HEK293 (cell line): ENCODE data around the gene CHMP1A.

Experiments
- CTCF ChIA-PET: fragments of 350-600 bp; formaldehyde crosslinking; extraction: SDS; loops from one replicate; lab custom pipeline; 2021; ENCODE audit warnings: antibody characterized with exemption; lab: Yijun Ruan, JAX
- POLR2A ChIA-PET: fragments of 300-600 bp; formaldehyde crosslinking; extraction: SDS; loops from one replicate; lab custom pipeline; 2020; ENCODE audit warnings: antibody characterized with exemption, inconsistent platforms; lab: Yijun Ruan, JAX
- H3K27ac ChIP-seq: fragments of 200-500 bp; sonication (Bioruptor generic); 2 replicates; pipeline ENCODE4 v1.5.1; 2014; ENCODE audit warnings: low read depth, low read length, control low read depth, inconsistent platforms; ENCODE audit errors: extremely low read depth
- H3K36me3 ChIP-seq, 2 experiments: fragments of 200-500 bp in 1 of 2; sonication (Bioruptor generic) in 1 of 2; 1 replicate in 1 of 2; 2 replicates in 1 of 2; pipeline ENCODE4 v1.5.1; 2014 to 2017; ENCODE audit warnings: inconsistent platforms in 2 of 2, low read length in 2 of 2; ENCODE audit not compliant: control insufficient read depth in 2 of 2, insufficient read depth in 1 of 2
- H3K4me1 ChIP-seq: fragments of 200-500 bp; sonication (Bioruptor generic); 2 replicates; pipeline ENCODE4 v1.5.1; 2014; ENCODE audit warnings: mild to moderate bottlenecking, low read length, inconsistent platforms; ENCODE audit not compliant: control insufficient read depth, insufficient read depth
- H3K4me3 ChIP-seq: 2 replicates; pipeline ENCODE4 v1.5.1; 2011; ENCODE audit warnings: low read depth, mild to moderate bottlenecking, control low read depth, low read length, moderate library complexity
- H3K9me3 ChIP-seq: fragments of 200-500 bp; sonication (Bioruptor generic); 2 replicates; pipeline ENCODE4 v1.5.1; 2014; ENCODE audit warnings: low read depth, low read length, inconsistent platforms; ENCODE audit not compliant: control insufficient read depth, insufficient read depth
- EGR2 ChIP-seq: fragments of 450-650 bp; formaldehyde crosslinking; IDR thresholded peaks from 2 replicates; pipeline ENCODE4 v1.5.1; 2016; ENCODE audit warnings: low read depth, missing biosample characterization, missing genetic modification characterization
- INSM2 ChIP-seq: fragments of 450-650 bp; formaldehyde crosslinking; IDR thresholded peaks from 2 replicates; pipeline ENCODE4 v1.5.1; 2016; ENCODE audit warnings: missing biosample characterization, missing genetic modification characterization
- MEIS1 ChIP-seq: sonication (generic); formaldehyde crosslinking; IDR thresholded peaks from 2 replicates; pipeline ENCODE4 v1.8.1; 2022; ENCODE audit warnings: missing genetic modification reagents, mild to moderate bottlenecking, borderline replicate concordance
- MYNN ChIP-seq: fragments of 450-650 bp; formaldehyde crosslinking; IDR thresholded peaks from 2 replicates; pipeline ENCODE4 v1.5.1; 2016; ENCODE audit warnings: missing biosample characterization, missing genetic modification characterization, borderline replicate concordance
- PRDM1 ChIP-seq: fragments of 450-650 bp; formaldehyde crosslinking; IDR thresholded peaks from 2 replicates; pipeline ENCODE4; 2016; ENCODE audit warnings: missing biosample characterization, missing genetic modification characterization
- SCRT1 ChIP-seq: fragments of 450-650 bp; formaldehyde crosslinking; IDR thresholded peaks from 2 replicates; pipeline ENCODE4 v1.5.1; 2016; ENCODE audit warnings: missing biosample characterization, missing genetic modification characterization, borderline replicate concordance
- SETDB1 ChIP-seq: IDR thresholded peaks from one replicate; pipeline ENCODE4 v1.6.1; 2017; ENCODE audit warnings: mild to moderate bottlenecking, low read length, moderate library complexity, mixed read lengths; ENCODE audit not compliant: insufficient read length
- YY2 ChIP-seq: fragments of 450-650 bp; formaldehyde crosslinking; IDR thresholded peaks from 2 replicates; pipeline ENCODE4 v1.5.1; 2016; ENCODE audit warnings: missing biosample characterization, missing genetic modification characterization
- ZBTB1 ChIP-seq: fragments of 450-650 bp; formaldehyde crosslinking; IDR thresholded peaks from 2 replicates; pipeline ENCODE4 v1.5.1; 2016; ENCODE audit warnings: missing biosample characterization, missing genetic modification characterization
- ZBTB21 ChIP-seq: fragments of 450-650 bp; formaldehyde crosslinking; IDR thresholded peaks from 2 replicates; pipeline ENCODE4 v1.5.1; 2017; ENCODE audit warnings: missing biosample characterization, missing genetic modification characterization
- ZBTB44 ChIP-seq: fragments of 450-650 bp; IDR thresholded peaks from 2 replicates; pipeline ENCODE4 v1.5.1; 2018; ENCODE audit warnings: missing biosample characterization, mild to moderate bottlenecking, missing genetic modification characterization
- ZFHX2 ChIP-seq: fragments of 450-650 bp; formaldehyde crosslinking; conservative IDR thresholded peaks from 2 replicates; pipeline ENCODE4 v1.5.1; 2016; ENCODE audit warnings: missing biosample characterization, missing genetic modification characterization
- ZFP37 ChIP-seq: fragments of 450-650 bp; formaldehyde crosslinking; IDR thresholded peaks from 2 replicates; pipeline ENCODE4 v1.5.1; 2016; ENCODE audit warnings: missing biosample characterization, missing genetic modification characterization
- ZFP69B ChIP-seq: fragments of 450-650 bp; formaldehyde crosslinking; IDR thresholded peaks from 2 replicates; pipeline ENCODE4 v1.5.1; 2016; ENCODE audit warnings: missing biosample characterization, missing genetic modification characterization
- ZNF404 ChIP-seq: fragments of 450-650 bp; formaldehyde crosslinking; IDR thresholded peaks from 2 replicates; pipeline ENCODE4 v1.5.1; 2017; ENCODE audit warnings: missing biosample characterization, missing genetic modification characterization
- ZNF416 ChIP-seq: fragments of 450-650 bp; formaldehyde crosslinking; IDR thresholded peaks from 2 replicates; pipeline ENCODE4 v1.5.1; 2016; ENCODE audit warnings: missing biosample characterization, missing genetic modification characterization
- ZNF423 ChIP-seq: fragments of 450-650 bp; formaldehyde crosslinking; IDR thresholded peaks from 2 replicates; pipeline ENCODE4 v1.5.1; 2016; ENCODE audit warnings: missing biosample characterization, missing genetic modification characterization
- ZNF544 ChIP-seq: fragments of 450-650 bp; formaldehyde crosslinking; IDR thresholded peaks from 2 replicates; pipeline ENCODE4 v1.5.0; 2017; ENCODE audit warnings: missing biosample characterization, missing genetic modification characterization
- ZNF610 ChIP-seq: fragments of 450-650 bp; formaldehyde crosslinking; IDR thresholded peaks from 2 replicates; pipeline ENCODE4 v1.5.1; 2016; ENCODE audit warnings: missing biosample characterization, missing genetic modification characterization, borderline replicate concordance
- ZNF701 ChIP-seq: fragments of 450-650 bp; formaldehyde crosslinking; IDR thresholded peaks from 2 replicates; pipeline ENCODE4 v1.5.1; 2016; ENCODE audit warnings: missing biosample characterization, missing genetic modification characterization
- ZNF792 ChIP-seq: fragments of 450-650 bp; formaldehyde crosslinking; IDR thresholded peaks from 2 replicates; pipeline ENCODE4 v1.5.1; 2016; ENCODE audit warnings: missing biosample characterization, missing genetic modification characterization
- ZSCAN5A ChIP-seq: fragments of 450-650 bp; formaldehyde crosslinking; IDR thresholded peaks from 2 replicates; pipeline ENCODE4 v1.5.1; 2016; ENCODE audit warnings: missing biosample characterization, missing genetic modification characterization

The CHMP1A gene

GRCh38 chr16:89606006-89606405, 51.5 kb downstream of the CHMP1A start (continued):
- no peak for TF ChIP-seq ZNF701 (tag by site-specific recombination)
- TF ChIP-seq, all 188 proteins: peak for 2

GRCh38 chr16:89605186-89605970, 52.1 kb downstream of the CHMP1A start:
- TF ChIP-seq MEIS1, result no peak
- peak; percentile 25; the same call in 1 of the 2 replicates for TF ChIP-seq ZFHX2
- TF ChIP-seq EGR2 (tag by site-specific recombination), result peak; percentile 37; the same call in 1 of the 2 replicates
- no peak for TF ChIP-seq ZNF404 (tag by site-specific recombination)
- TF ChIP-seq ZNF792 (tag by site-specific recombination), result no peak
- ChIA-PET CTCF (interaction anchor here (0.6 to 0.8 kb wide), 2 partner anchors 36 to 152 kb away, joined by 3 read pairs; no protein-coding TSS in a partner anchor), POLR2A (no interaction called here)
- H3K4me3 ChIP-seq, result no peak overlapping the region
- peaks cover 4% of the 10 kb centered on the region; the same call in 1 of the 2 replicates for H3K4me1 ChIP-seq
- H3K27ac ChIP-seq, result no peak overlapping the region
- H3K36me3 ChIP-seq, result no peaks in the 10 kb centered on the region
- H3K9me3 ChIP-seq, result no peaks in the 10 kb centered on the region

GRCh38 chr16:89604764-89605163, 52.7 kb downstream of the CHMP1A start:
- ChIA-PET CTCF (interaction anchor here (0.6 kb wide), 1 partner anchor 152 kb away, joined by 3 read pairs; no protein-coding TSS in a partner anchor), POLR2A (no interaction called here)
- H3K27ac ChIP-seq, result no peak overlapping the region
- H3K36me3 ChIP-seq, result no peaks in the 10 kb centered on the region
- TF ChIP-seq ZBTB1 (no peak), MYNN (tag by site-specific recombination) (no peak), ZNF544 (tag by site-specific recombination) (no peak), ZNF423 (tag by site-specific recombination) (no peak), PRDM1 (tag by site-specific recombination) (no peak), INSM2 (tag by site-specific recombination) (no peak), ZNF416 (tag by site-specific recombination) (no peak), ZBTB21 (no peak), YY2 (no peak), ZBTB44 (tag by site-specific recombination) (no peak), ZFP69B (tag by site-specific recombination) (no peak), ZNF404 (tag by site-specific recombination) (no peak), SETDB1 (no peak), SCRT1 (tag by site-specific recombination) (no peak), ZNF610 (tag by site-specific recombination) (no peak), ZSCAN5A (tag by site-specific recombination) (no peak), ZFP37 (no peak)
- H3K9me3 ChIP-seq, result no peaks in the 10 kb centered on the region
- H3K4me3 ChIP-seq, result no peak overlapping the region
- peaks cover 4% of the 10 kb centered on the region; the same call in 1 of the 2 replicates for H3K4me1 ChIP-seq
